C4-2B (cell line): Measurements from ENCODE around the gene AFF3.

Source experiments
- H3K27ac ChIP-seq: fragments of 450-650 bp; 2 replicates; pipeline ENCODE4 v1.5.1; 2017
- CTCF ChIP-seq: fragments of 450-650 bp; conservative IDR thresholded peaks from 2 replicates; pipeline ENCODE4 v1.5.1; 2017; ENCODE audit warnings: mild to moderate bottlenecking
- ZFX ChIP-seq: fragments of 450-650 bp; IDR thresholded peaks from 2 replicates; pipeline ENCODE4 v1.6.1; 2017

AFF3 gene

GRCh38 chr2:100009743-100010142, 132.6 kb downstream of the AFF3 start:
- no peak overlapping the region for H3K27ac ChIP-seq
- TF ChIP-seq ZFX (no peak), CTCF (no peak)

GRCh38 chr2:100008956-100009355, 133.4 kb downstream of the AFF3 start:
- H3K27ac ChIP-seq: no peak overlapping the region
- TF ChIP-seq ZFX (no peak), CTCF (no peak)

GRCh38 chr2:100006516-100006915, 135.9 kb downstream of the AFF3 start:
- no peak for TF ChIP-seq CTCF
- TF ChIP-seq ZFX: no peak
- H3K27ac ChIP-seq: peak overlapping the region; percentile 2; the same call in 1 of the 2 replicates

- H3K27ac ChIP-seq: no peak overlapping the region; the same call in 1 of the 2 replicates
- TF ChIP-seq ZFX: no peak
- no peak for TF ChIP-seq CTCF
These were observed 137.4 kb downstream of the AFF3 start for GRCh38 chr2:100004959-100005387.

GRCh38 chr2:100004348-100004884, 138.0 kb downstream of the AFF3 start:
- H3K27ac ChIP-seq: no peak overlapping the region; the same call in 1 of the 2 replicates
- TF ChIP-seq ZFX (no peak), CTCF (no peak)

GRCh38 chr2:100002059-100002458, 140.3 kb downstream of the AFF3 start:
- no peak for TF ChIP-seq CTCF
- TF ChIP-seq ZFX: no peak

GRCh38 chr2:100000915-100001707, 141.3 kb downstream of the AFF3 start:
- TF ChIP-seq CTCF: no peak
- TF ChIP-seq ZFX: no peak
- peak overlapping the region; percentile 74 for H3K27ac ChIP-seq

More at GRCh38 chr2:100002059-100002458, 140.3 kb downstream of the AFF3 start:
- H3K27ac ChIP-seq: peak overlapping the region; percentile 74
